Activated naive CD4-positive, alpha-beta T cell treated with anti-CD3 and anti-CD28 coated beads, Interleukin-2, amount 50 U/mL, for 72 hours (primary cell): ENCODE measurements around the gene RIMBP2. TPM values are rescaled to one million over a fixed set of nuclear protein-coding genes. Genes with fewer than 3 reads are reported as not detected.
A peak's percentile ranks its signal among the peaks of the same experiment; 100 is the strongest.

Experiments used
- ATAC-seq, 2 donors: fragments of 150-1000 bp; cut with Tn5 transposase; 2 replicates each; pipeline ENCODE4 v1.10.0; 2021; ENCODE audit warnings: mild to moderate bottlenecking in 2 of 2, moderate library complexity in 2 of 2
- DNase-seq, 2 donors: peaks; one replicate each; pipeline ENCODE4 v3.0.0; 2021 to 2022; ENCODE audit warnings: low spot score in 2 of 2
- H3K27ac Mint-ChIP-seq, 2 donors: one replicate each; pipeline ENCODE4 v1.8.0; 2022; ENCODE audit warnings: mild to moderate bottlenecking in 2 of 2, mixed read lengths in 2 of 2
- H3K36me3 Mint-ChIP-seq, 2 donors: one replicate each; pipeline ENCODE4 v1.8.0; 2022; ENCODE audit warnings: mixed read lengths in 2 of 2
- H3K9me3 Mint-ChIP-seq, 2 donors: one replicate each; pipeline ENCODE4 v1.8.0; 2022; ENCODE audit warnings: mixed read lengths in 2 of 2
- total RNA-seq, 2 donors: library from RNA; stranded (reverse); gene quantifications; one replicate each; pipeline ENCODE4 v1.2.3, GENCODE V29; 2022

Gene RIMBP2
- total RNA-seq, 2 donors from 2014 or later: not detected

GRCh38 chr12:130521375-130522124, 194.5 kb downstream of the RIMBP2 start:
- Mint-ChIP-seq H3K36me3 (peaks cover 0 to under 1% of the 10 kb centered on the region in 2 donors), H3K27ac (no peak overlapping the region), H3K9me3 (peaks cover 0 to 1% of the 10 kb centered on the region in 2 donors)
- ATAC-seq: peak in 1 of 2 donors; percentile 26
- DNase-seq: no peak

DNA sequence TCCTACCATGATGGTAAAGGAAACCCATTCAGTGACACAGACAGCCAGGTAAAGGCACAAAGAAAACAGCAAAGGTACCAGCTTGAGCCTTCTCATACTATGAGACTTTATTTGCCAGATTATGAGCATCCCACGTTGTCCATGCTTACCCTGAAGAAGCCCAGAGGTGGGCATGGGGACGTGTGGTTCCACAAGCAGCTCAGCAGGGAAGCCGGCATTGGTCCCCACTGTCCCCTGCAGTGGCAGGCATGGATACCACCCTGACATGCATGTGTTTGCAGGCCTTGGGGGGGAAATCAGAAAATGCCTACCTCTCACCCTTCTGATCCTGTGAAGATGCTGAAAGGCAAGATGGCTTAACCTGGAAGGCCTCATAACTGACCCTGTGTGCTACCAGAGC, 195.3 kb downstream of the RIMBP2 start:
- DNase-seq (no peak), ATAC-seq (no peak)
- Mint-ChIP-seq H3K9me3 (peaks cover 0 to 6% of the 10 kb centered on the region in 2 donors), H3K36me3 (peaks cover 0 to 8% of the 10 kb centered on the region in 2 donors), H3K27ac (no peak overlapping the region)

GRCh38 chr12:130517588-130517987, 198.5 kb downstream of the RIMBP2 start:
- no peak for ATAC-seq
- no peak for DNase-seq
- Mint-ChIP-seq H3K36me3 (peaks cover 0 to 9% of the 10 kb centered on the region in 2 donors), H3K9me3 (peaks cover 0 to 6% of the 10 kb centered on the region in 2 donors), H3K27ac (no peak overlapping the region)

DNA sequence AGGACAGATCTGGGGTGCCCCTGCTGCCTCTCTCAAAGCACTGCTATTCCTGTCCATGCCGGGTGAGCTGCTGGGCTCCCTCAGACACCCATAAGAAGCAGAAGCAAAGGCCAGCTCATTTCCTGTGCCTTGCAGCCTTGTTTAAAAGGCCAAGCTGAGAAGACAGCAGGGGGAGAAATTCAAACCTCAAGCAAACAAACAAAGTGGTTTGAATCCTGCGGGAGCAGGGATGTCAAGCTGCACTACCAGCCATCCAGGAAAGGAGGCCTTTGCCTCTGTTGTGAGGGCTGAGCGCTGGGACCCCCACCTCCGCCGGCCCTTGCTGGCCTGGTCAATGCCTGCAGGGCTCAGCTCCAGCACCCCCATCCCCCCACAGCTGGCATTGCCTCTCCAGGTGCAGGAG, 201.9 kb downstream of the RIMBP2 start:
- ATAC-seq (no peak), DNase-seq (no peak)
- peaks cover 0 to 6% of the 10 kb centered on the region in 2 donors for H3K9me3 Mint-ChIP-seq
- no peak overlapping the region for H3K27ac Mint-ChIP-seq
- H3K36me3 Mint-ChIP-seq: peaks cover 0 to 9% of the 10 kb centered on the region in 2 donors

DNA sequence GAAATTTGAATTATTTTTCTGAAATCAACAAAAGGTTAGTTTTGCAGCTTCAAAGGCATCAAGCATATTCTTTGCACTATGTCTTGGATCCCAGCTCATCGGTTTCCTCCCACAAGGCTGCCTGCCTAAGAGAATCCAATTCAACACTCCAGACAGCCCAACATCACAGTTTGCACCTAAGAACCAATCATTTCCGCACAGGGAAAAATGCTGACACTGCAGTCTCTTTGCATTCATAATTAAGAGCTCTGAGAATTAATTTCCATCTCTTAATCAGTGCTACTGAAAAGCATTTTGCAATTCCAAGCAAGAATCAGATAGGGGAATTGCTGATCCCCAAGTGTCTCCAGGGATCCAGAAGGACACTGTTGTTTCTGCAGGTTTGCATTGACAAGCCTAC, 202.5 kb downstream of the RIMBP2 start:
- Mint-ChIP-seq H3K27ac (no peak overlapping the region), H3K9me3 (peaks cover 0 to 6% of the 10 kb centered on the region in 2 donors), H3K36me3 (peaks cover 0 to 9% of the 10 kb centered on the region in 2 donors)
- no peak for ATAC-seq
- DNase-seq: no peak

DNA sequence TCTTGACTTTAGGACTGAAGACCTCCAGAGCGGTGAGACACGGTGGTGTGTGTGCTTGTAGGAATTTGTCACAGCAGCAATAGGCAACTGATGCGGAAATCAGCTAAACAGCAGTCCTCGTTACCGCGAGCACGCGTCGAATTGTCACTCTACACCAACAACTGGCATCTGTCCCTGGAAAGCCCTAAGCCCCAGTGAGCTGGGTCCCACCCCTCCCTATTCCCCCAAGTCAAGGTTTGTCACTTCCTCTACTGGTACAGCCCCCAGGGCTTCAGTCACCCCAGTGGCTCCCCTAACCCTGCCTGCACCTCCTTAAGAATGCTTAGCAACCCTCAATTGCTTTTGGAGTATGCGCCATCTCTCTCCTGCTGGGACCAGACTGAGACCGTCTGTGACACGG, 204.8 kb downstream of the RIMBP2 start:
- H3K36me3 Mint-ChIP-seq: peaks cover 0 to 6% of the 10 kb centered on the region in 2 donors
- no peak overlapping the region for H3K27ac Mint-ChIP-seq
- DNase-seq: no peak
- ATAC-seq: no peak
- peaks cover 0 to 2% of the 10 kb centered on the region in 2 donors for H3K9me3 Mint-ChIP-seq

DNA sequence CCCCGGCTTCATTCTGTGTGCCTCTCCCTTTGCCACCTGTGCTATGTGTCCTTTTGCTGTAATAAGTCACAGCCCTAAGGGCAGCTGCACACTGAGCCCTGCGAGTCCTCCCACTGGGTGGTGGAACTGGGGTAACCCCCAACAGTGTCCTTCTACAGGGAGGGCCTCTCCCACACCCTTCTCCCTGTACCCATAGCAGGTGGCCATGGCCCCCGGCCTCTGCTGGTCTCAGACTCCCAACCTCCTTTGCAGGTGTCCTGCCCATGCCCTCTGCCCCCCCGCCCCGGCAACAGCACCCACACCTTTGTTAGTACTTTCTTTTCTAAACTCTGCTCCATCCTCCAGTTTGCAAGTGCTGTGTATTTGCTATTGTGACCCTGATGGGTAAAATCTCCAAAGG, 206.6 kb downstream of the RIMBP2 start:
- no peaks in the 10 kb centered on the region for H3K9me3 Mint-ChIP-seq
- H3K27ac Mint-ChIP-seq: no peak overlapping the region
- no peaks in the 10 kb centered on the region for H3K36me3 Mint-ChIP-seq
- ATAC-seq (no peak), DNase-seq (no peak)

DNA sequence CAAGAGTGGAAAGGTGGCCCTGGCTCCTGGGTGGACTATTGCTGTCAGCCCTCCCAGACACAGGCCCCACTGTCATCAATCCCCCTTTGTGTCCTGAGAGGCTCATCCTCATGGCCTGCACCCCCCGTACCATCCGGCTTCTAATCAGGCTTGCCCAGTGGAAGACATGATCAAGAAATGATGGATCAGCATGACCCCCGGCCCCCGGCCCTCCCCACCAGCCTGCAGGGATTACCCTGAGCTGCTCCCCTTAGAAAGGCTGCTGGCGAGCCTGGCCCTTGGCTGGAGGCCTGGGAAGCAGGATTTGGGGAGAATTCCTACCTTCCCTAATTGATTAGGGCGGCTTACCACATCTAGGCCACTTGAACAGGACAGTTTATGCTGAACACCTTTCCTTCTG, 207.3 kb downstream of the RIMBP2 start:
- Mint-ChIP-seq H3K9me3 (no peaks in the 10 kb centered on the region), H3K27ac (no peak overlapping the region), H3K36me3 (no peaks in the 10 kb centered on the region)
- ATAC-seq (no peak), DNase-seq (no peak)

- H3K36me3 Mint-ChIP-seq: no peaks in the 10 kb centered on the region
- ATAC-seq (no peak), DNase-seq (no peak)
- no peaks in the 10 kb centered on the region for H3K9me3 Mint-ChIP-seq
- no peak overlapping the region for H3K27ac Mint-ChIP-seq
Observed at GRCh38 chr12:130508318-130508717, 207.8 kb downstream of the RIMBP2 start.

DNA sequence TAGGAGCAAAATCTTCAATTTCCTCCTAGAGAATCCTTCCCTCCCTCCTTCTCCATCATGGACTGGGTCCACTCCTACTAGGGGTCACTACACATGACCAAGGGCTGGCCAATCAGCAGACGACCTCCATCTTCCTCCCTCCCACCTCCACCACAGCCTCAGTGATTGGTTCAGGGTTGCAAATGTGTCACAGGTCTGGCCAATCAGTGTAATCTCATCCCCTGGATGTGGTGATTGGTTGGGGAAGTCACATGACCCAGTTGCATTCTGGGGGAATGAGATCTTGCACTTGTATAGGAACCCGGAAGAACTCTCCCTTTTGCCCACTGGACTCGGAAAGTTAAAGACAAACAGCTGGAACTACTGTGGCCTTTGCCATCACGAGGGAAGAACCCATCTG, 209.3 kb downstream of the RIMBP2 start:
- Mint-ChIP-seq H3K9me3 (peaks cover 0 to 3% of the 10 kb centered on the region in 2 donors), H3K27ac (no peak overlapping the region), H3K36me3 (no peaks in the 10 kb centered on the region)
- no peak for DNase-seq
- no peak for ATAC-seq

- ATAC-seq: no peak
- H3K27ac Mint-ChIP-seq: no peak overlapping the region
- peaks cover under 1 to 3% of the 10 kb centered on the region in 2 donors for H3K9me3 Mint-ChIP-seq
- DNase-seq: no peak
- H3K36me3 Mint-ChIP-seq: no peaks in the 10 kb centered on the region
Observed at GRCh38 chr12:130504840-130505175, 211.3 kb downstream of the RIMBP2 start.

GRCh38 chr12:130504110-130504839, 211.8 kb downstream of the RIMBP2 start:
- Mint-ChIP-seq H3K9me3 (peaks cover 3 to 5% of the 10 kb centered on the region in 2 donors), H3K36me3 (no peaks in the 10 kb centered on the region), H3K27ac (no peak overlapping the region)
- no peak for ATAC-seq
- DNase-seq: no peak

- DNase-seq (no peak), ATAC-seq (no peak)
- no peaks in the 10 kb centered on the region for H3K36me3 Mint-ChIP-seq
- peaks cover 3 to 5% of the 10 kb centered on the region in 2 donors for H3K9me3 Mint-ChIP-seq
- H3K27ac Mint-ChIP-seq: no peak overlapping the region
Observed at GRCh38 chr12:130501821-130502220, 214.3 kb downstream of the RIMBP2 start.

DNA sequence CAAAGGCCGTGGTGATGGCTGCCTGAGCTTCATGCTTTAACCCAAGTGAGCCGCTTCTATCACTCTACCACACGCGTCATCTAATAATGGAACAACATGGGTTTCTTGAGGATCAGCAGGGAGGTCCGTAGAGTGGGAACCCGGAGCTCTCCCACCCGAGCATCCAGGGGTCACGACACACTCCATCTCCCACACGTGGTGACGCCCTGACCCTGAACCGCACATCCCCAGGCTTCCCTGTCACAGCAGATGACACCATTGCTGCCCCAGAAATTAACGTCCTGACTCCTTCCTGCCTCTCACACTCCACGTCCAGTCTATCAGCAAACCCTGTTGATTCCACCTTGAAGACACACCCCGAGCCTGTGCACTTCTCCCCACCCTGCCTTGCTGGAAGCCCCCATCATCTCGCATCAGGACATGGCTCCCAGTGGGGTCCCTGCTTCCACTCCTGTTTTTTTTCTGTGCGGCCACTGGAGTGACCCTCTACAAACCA, 215.2 kb downstream of the RIMBP2 start:
- DNase-seq (no peak), ATAC-seq (no peak)
- H3K9me3 Mint-ChIP-seq: peaks cover 3 to 5% of the 10 kb centered on the region in 2 donors
- H3K36me3 Mint-ChIP-seq: no peaks in the 10 kb centered on the region
- H3K27ac Mint-ChIP-seq: no peak overlapping the region

GRCh38 chr12:130499474-130499873, 216.6 kb downstream of the RIMBP2 start:
- Mint-ChIP-seq H3K27ac (no peak overlapping the region), H3K36me3 (no peaks in the 10 kb centered on the region), H3K9me3 (peaks cover 3 to 5% of the 10 kb centered on the region in 2 donors)
- DNase-seq (no peak), ATAC-seq (no peak)

DNA sequence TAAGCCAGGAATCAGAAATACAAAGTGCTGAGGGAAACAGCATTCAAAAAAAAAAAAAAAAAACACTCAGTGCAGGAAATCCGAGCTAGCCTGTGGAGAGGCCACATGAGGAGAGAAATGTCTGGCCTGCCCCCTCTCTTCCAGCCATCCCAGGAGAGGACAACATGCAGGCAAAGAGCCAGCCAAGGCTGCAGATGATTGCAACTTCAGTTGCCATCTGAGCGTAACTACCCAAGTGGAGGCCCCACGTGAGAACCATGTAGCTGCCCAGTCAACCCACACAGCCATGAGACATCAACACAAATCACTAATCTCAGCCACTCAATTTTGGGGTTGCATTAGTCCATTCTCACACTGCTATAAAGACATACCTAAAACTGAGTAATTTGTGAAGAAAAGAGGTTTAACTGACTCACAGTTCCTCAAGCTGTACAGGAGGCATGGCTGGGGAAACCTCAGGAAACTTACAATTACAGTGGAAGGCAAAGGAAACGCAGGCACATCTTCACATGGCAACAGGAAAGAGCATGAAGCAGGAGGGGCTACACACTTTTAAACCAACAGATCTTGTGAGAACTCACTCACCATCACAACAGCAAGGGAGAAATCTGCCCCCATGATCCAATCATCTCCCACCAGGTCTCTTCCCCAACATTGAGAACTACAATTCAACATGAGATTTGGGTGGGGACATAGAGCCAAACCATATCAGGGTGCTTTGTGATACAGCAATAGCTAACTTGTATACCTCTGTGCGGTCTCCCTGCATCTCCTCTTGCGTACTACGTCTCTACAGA, 217.3 kb downstream of the RIMBP2 start:
- Mint-ChIP-seq H3K36me3 (no peaks in the 10 kb centered on the region), H3K9me3 (peaks cover 3 to 5% of the 10 kb centered on the region in 2 donors), H3K27ac (no peak overlapping the region)
- no peak for ATAC-seq
- DNase-seq: no peak

- peaks cover 3 to 5% of the 10 kb centered on the region in 2 donors for H3K9me3 Mint-ChIP-seq
- no peak overlapping the region for H3K27ac Mint-ChIP-seq
- H3K36me3 Mint-ChIP-seq: no peaks in the 10 kb centered on the region
- DNase-seq (no peak), ATAC-seq (no peak)
Observed at GRCh38 chr12:130497991-130498390, 218.1 kb downstream of the RIMBP2 start.
